A673 (cell line): ENCODE results near the gene KCNMB3.

Experiments
- EZH2 ChIP-seq: fragments of 200-600 bp; sonication (generic); IDR thresholded peaks from 2 replicates; pipeline ENCODE4 v1.6.1; 2017; ENCODE audit warnings: borderline replicate concordance, low read depth, mild to moderate bottlenecking, mixed read lengths, antibody characterized with exemption, low read length; ENCODE audit not compliant: poor library complexity, severe bottlenecking
- TF ChIP-seq, protein P1 (sequence below): fragments of 300-800, 200-600 bp; sonication (generic); conservative IDR thresholded peaks from 2 replicates; pipeline ENCODE4 v1.5.1; 2017; ENCODE audit warnings: low read depth, mild to moderate bottlenecking, antibody characterized with exemption, low read length, moderate library complexity, mixed read lengths

DNA sequence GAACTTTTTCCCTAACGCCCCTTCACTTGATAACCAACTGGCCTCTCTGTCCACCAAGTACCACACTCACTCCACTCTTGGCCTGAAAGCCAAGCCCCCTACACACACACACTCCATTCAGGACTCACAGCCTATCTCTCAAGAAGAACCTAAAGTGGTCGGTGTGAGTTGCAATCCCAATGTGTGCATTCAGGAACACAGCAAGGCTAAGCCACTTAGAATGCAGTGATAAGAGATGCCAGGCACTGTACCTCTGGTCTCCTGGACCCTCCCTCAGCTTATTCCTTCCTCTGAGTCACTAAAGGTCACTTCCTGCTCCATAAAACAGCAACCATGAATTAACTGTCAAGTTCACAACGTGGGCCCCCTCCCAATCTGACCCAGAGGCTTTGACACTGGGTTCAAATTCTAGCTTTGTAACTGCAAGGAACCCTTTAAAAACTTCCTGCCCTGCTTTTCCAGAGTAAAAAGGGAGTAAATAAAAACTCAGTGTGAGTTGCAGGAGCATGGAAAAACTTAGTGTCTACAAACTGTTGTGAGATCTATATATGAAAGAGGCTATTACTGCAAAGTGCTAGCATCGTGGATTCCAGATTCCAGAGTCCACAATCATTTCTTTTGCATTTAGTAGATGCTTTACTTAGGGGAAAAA is 17.6 kb upstream of the KCNMB3 start:
- TF ChIP-seq, protein P1, sequence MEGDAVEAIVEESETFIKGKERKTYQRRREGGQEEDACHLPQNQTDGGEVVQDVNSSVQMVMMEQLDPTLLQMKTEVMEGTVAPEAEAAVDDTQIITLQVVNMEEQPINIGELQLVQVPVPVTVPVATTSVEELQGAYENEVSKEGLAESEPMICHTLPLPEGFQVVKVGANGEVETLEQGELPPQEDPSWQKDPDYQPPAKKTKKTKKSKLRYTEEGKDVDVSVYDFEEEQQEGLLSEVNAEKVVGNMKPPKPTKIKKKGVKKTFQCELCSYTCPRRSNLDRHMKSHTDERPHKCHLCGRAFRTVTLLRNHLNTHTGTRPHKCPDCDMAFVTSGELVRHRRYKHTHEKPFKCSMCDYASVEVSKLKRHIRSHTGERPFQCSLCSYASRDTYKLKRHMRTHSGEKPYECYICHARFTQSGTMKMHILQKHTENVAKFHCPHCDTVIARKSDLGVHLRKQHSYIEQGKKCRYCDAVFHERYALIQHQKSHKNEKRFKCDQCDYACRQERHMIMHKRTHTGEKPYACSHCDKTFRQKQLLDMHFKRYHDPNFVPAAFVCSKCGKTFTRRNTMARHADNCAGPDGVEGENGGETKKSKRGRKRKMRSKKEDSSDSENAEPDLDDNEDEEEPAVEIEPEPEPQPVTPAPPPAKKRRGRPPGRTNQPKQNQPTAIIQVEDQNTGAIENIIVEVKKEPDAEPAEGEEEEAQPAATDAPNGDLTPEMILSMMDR = no peak
- TF ChIP-seq EZH2 = no peak
